Aorta (tissue), 5 donors: ENCODE results near the gene PRRX2. TPM values are rescaled to one million over a fixed set of nuclear protein-coding genes. Genes with fewer than 3 reads are reported as not detected.
A peak's percentile ranks its signal among the peaks of the same experiment; 100 is the strongest.

Source experiments
- ATAC-seq: fragments of 200-7000 bp; cut with Tn5 transposase; one replicate; pipeline ENCODE4 v1.9.1; 2022; ENCODE audit warnings: moderate library complexity; ENCODE audit not compliant: low FRiP score
- DNase-seq, 2 donors: peaks; one replicate each; pipeline ENCODE4 v3.0.0-alpha.2; 2020
- H3K27ac ChIP-seq, 2 donors: one replicate each; pipeline ENCODE4 v1.5.1; 2013; ENCODE audit warnings: low read length in 2 of 2, mild to moderate bottlenecking in 2 of 2, moderate library complexity in 2 of 2, control low read depth in 1 of 2, inconsistent platforms in 1 of 2, low read depth in 1 of 2
- H3K27me3 ChIP-seq, 2 donors: one replicate each; pipeline ENCODE4 v1.6.1; 2013; ENCODE audit warnings: control low read depth in 1 of 2, low read length in 1 of 2, mild to moderate bottlenecking in 1 of 2, moderate library complexity in 1 of 2; ENCODE audit not compliant: insufficient read depth in 2 of 2, control insufficient read depth in 1 of 2
- H3K36me3 ChIP-seq, 2 donors: one replicate each; pipeline ENCODE4 v1.6.1; 2013; ENCODE audit warnings: control low read depth in 1 of 2, low read length in 1 of 2, mild to moderate bottlenecking in 1 of 2; ENCODE audit not compliant: insufficient read depth in 2 of 2, control insufficient read depth in 1 of 2
- H3K4me1 ChIP-seq, 2 donors: one replicate each; pipeline ENCODE4 v1.6.1; 2013; ENCODE audit warnings: low read length in 2 of 2, control low read depth in 1 of 2, mild to moderate bottlenecking in 1 of 2, moderate library complexity in 1 of 2; ENCODE audit not compliant: insufficient read depth in 2 of 2, control insufficient read depth in 1 of 2
- H3K4me3 ChIP-seq, 2 donors: one replicate each; pipeline ENCODE4 v1.5.1; 2013; ENCODE audit warnings: low read length in 2 of 2, control low read depth in 1 of 2, mild to moderate bottlenecking in 1 of 2
- H3K9me3 ChIP-seq: one replicate; pipeline ENCODE4 v1.6.1; 2013; ENCODE audit warnings: mild to moderate bottlenecking, low read length; ENCODE audit not compliant: control insufficient read depth
- WGBS, 2 donors: extraction: QIAGEN DNeasy Blood & Tissue Kit; methylation state at CpG; one replicate each; pipeline ENCODE4 v1.1.7; 2013; 5-methylcytosine and 5-hydroxymethylcytosine counted together
- intact Hi-C, 2 donors: fragments of 100-400 bp; cut with DNase I; formaldehyde crosslinking; loops; one replicate each; pipeline versions ENCODE4 v1.14.2 to v1.15.0; 2022
- polyA plus RNA-seq, 2 donors: library from polyadenylated mRNA; stranded (reverse); fragments of 200-250 nt; gene quantifications; one replicate each; pipeline ENCODE4 v1.2.3, GENCODE V29; 2013
- total RNA-seq, 2 donors: library from RNA; stranded (reverse); fragmentation: NEBNext Ultra II Directional; extraction: Animal tissue kit (Norgen Biotek cat#: 25700); gene quantifications; one replicate each; pipeline ENCODE4 v1.2.1, GENCODE V29; 2021
- donor health status: healthy with polysubstance abuse.
- donor health status: Bipolar disorder and iron deficiency.
- donor health status: DM: no; HTN: no; CAD: no.
- donor health status: DM: no; HTN: no; CAD: no.
- donor health status: DM: yes; HTN: yes; CAD: no.

Gene PRRX2
- total and polyA plus RNA-seq, 4 donors, result 27.7 to 68.8 (median 52.2) TPM

DNA sequence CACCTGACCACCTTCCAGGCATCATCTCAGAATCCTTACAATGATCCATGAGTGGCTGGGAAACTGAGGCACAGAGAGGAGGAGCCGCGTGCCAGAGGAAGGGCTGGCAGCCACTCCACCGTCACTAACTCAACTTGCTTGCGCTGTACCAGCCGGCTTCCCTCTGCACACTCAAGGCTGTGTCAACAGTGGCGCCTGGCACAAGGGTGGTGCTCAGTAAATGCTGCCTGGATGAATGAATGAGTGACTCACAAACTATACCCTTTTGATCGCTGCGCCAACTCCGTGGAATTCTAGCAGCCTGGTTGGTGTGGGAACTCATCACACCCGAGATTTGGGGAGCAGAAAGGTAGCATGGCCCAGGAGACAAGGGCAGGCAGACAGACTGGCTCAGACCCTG lies 21.9 kb downstream of the PRRX2 start:
- H3K27me3 ChIP-seq, result no peaks in the 10 kb centered on the region
- no peaks in the 10 kb centered on the region for H3K4me1 ChIP-seq
- 57 to 62% methylated on average over 10 of the region's 10 CpGs for WGBS, 2 donors
- H3K27ac ChIP-seq, result no peak overlapping the region
- H3K4me3 ChIP-seq, result no peak overlapping the region
- no peaks in the 10 kb centered on the region for H3K36me3 ChIP-seq
- intact Hi-C loops, result no loop called here
- ATAC-seq (no peak), DNase-seq (no peak)
- H3K9me3 ChIP-seq, result no peaks in the 10 kb centered on the region

DNA sequence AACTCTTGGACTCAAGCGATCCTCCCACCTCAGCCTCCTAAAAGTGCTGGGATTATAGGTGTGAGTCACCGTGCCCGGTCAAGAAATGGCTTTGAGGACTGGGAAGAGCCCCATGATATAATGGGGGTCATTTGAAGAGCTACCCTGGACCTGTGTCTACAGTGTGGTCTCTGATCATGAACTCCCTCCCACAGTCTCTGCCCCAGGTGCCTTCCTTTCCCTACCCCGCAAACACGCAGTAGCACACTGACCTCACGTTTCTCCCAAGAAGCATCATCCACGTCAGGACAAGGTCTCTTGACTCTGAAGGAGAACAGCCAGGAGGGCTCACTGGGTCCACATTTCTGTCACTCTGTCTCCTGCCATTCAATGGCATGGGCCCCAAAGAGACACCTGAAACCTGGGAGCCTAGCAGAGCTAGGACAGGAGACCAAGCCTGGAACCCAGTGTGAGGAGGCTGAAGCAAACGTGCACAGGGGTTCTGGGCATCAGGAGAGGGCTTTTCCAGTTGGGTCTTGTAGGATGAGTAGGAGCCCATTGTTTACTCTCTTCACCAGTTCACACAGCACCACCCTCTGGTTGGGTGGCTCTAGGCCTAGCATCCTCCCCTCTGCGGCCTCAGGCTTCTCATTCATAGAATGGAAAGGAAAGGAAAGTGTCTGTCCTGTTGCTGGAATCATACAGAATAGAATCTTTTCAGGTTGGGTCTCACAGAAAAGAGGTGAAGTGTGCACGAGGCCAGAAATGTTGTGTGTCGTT lies 23.0 kb downstream of the PRRX2 start:
- Histone ChIP-seq H3K27ac (no peak overlapping the region), H3K36me3 (no peaks in the 10 kb centered on the region), H3K4me3 (no peak overlapping the region), H3K27me3 (no peaks in the 10 kb centered on the region), H3K9me3 (no peaks in the 10 kb centered on the region), H3K4me1 (no peaks in the 10 kb centered on the region)
- intact Hi-C loops, result no loop called here
- WGBS, 2 donors, result 87 to 92% methylated on average over 11 of the region's 11 CpGs
- no peak for ATAC-seq
- DNase-seq, result no peak

DNA sequence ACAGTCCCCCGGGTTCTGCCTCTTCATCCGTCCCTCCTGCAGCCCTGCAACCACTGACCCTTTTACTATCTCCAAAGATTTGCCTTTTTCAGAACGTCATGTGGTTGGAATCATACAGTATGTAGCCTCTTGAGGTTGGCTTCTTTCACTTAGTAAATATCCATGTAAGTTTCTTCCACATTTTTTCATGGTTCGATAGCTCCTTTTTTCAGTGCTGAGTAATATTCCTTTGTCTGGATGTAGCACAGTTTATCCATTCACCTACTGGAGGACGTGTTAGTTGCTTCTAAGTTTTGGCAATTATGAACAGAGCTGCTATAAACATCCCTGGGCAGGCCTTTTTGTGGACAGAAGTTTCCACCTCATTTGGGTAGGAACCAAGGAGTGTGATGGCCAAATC lies 27.1 kb downstream of the PRRX2 start:
- intact Hi-C loops, result loop anchor here in 1 of 2 donors (5.0 kb wide), 1 partner anchor 35 kb away; no protein-coding TSS in a partner anchor
- Histone ChIP-seq H3K4me3 (no peak overlapping the region), H3K9me3 (no peaks in the 10 kb centered on the region), H3K27me3 (no peaks in the 10 kb centered on the region), H3K27ac (peak overlapping the region; percentile 17 to 39), H3K4me1 (peaks cover 4 to 5% of the 10 kb centered on the region in 2 donors), H3K36me3 (no peaks in the 10 kb centered on the region)
- no peak for DNase-seq
- no peak for ATAC-seq
- WGBS, 2 donors, result 76 to 77% methylated on average over 5 of the region's 5 CpGs

GRCh38 chr9:129693741-129694140 lies 28.3 kb downstream of the PRRX2 start:
- peaks cover 4 to 5% of the 10 kb centered on the region in 2 donors for H3K4me1 ChIP-seq
- no peak for ATAC-seq
- H3K9me3 ChIP-seq, result no peaks in the 10 kb centered on the region
- H3K36me3 ChIP-seq, result no peaks in the 10 kb centered on the region
- 70 to 71% methylated on average over 8 of the region's 8 CpGs for WGBS, 2 donors
- DNase-seq, result no peak
- no peak overlapping the region for H3K4me3 ChIP-seq
- intact Hi-C loops, result loop anchor here (2.0 to 5.0 kb wide), 2 partner anchors 25 to 34 kb away; no protein-coding TSS in a partner anchor
- peak overlapping the region in 1 of 2 donors; percentile 41 for H3K27ac ChIP-seq
- H3K27me3 ChIP-seq, result no peaks in the 10 kb centered on the region

- Histone ChIP-seq H3K9me3 (no peaks in the 10 kb centered on the region), H3K4me3 (no peak overlapping the region), H3K4me1 (peaks cover 4 to 5% of the 10 kb centered on the region in 2 donors), H3K36me3 (no peaks in the 10 kb centered on the region), H3K27ac (peak overlapping the region; percentile 68 to 76), H3K27me3 (no peaks in the 10 kb centered on the region)
- ATAC-seq, result peak; percentile 1
- intact Hi-C loops, result loop anchor here (2.0 to 5.0 kb wide), 2 partner anchors 25 to 33 kb away; no protein-coding TSS in a partner anchor
- WGBS, 2 donors, result 13 to 17% methylated on average over 11 of the region's 11 CpGs
- DNase-seq, result peak; percentile 85 to 87
Observed at GRCh38 chr9:129694243-129694646, 28.8 kb downstream of the PRRX2 start.

GRCh38 chr9:129695870-129696269 lies 30.4 kb downstream of the PRRX2 start:
- ATAC-seq (no peak), DNase-seq (no peak)
- Histone ChIP-seq H3K4me3 (no peak overlapping the region), H3K4me1 (peaks cover 4 to 5% of the 10 kb centered on the region in 2 donors), H3K27me3 (no peaks in the 10 kb centered on the region), H3K36me3 (no peaks in the 10 kb centered on the region), H3K9me3 (no peaks in the 10 kb centered on the region), H3K27ac (peak overlapping the region; percentile 43 to 76)
- intact Hi-C loops, result loop anchor here (2.0 to 5.0 kb wide), 2 partner anchors 27 to 49 kb away; no protein-coding TSS in a partner anchor
- whole genome bisulfite sequencing, 2 donors, result 35 to 44% methylated on average over 3 of the region's 3 CpGs

DNA sequence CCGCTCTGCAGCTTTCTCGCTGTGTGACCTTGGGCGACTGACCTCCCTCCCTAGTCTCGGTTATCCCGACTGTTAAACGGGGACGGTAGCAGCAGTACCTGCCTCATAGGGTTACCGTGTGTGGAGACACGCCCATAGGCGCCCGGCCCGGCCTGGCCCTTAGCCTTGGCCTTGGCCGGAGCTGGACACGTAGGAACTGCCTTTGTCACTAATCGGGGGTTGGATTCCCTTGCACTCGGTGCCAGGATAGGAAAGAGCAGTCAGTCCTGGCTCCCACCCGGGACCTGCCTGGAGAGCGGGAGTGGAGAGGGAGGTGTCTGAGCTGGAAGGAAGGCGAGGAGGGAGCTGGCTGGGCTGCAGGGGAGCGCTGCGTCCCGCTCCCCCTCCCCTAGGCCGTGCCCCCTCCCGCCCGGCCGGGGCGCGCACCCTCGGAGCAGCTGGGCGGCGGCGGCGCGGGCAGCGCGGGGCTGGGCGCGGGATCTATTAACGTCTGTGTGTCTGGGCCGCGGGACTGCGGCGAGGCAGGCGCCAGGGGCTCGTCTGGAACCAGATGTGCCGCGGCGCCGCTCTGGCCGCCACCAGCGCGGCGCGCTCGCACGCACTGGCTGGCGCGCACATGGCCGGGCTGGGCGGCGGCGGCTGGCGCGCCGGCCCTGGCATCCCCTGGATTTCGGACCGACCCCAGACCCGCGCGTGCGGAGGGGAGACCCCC lies 31.7 kb downstream of the PRRX2 start:
- Histone ChIP-seq H3K4me1 (peaks cover 4 to 5% of the 10 kb centered on the region in 2 donors), H3K27me3 (no peaks in the 10 kb centered on the region), H3K27ac (peak overlapping the region; percentile 88 to 99), H3K36me3 (no peaks in the 10 kb centered on the region), H3K9me3 (no peaks in the 10 kb centered on the region), H3K4me3 (peak overlapping the region; percentile 5 to 16)
- DNase-seq (peak; percentile 88 to 93), ATAC-seq (peak; percentile 61)
- 1 to 2% methylated on average over 49 to 71 of the region's 71 CpGs for WGBS, 2 donors
- intact Hi-C loops, result loop anchor here (1.0 to 5.0 kb wide), 2 partner anchors 19 to 50 kb away; no protein-coding TSS in a partner anchor

DNA sequence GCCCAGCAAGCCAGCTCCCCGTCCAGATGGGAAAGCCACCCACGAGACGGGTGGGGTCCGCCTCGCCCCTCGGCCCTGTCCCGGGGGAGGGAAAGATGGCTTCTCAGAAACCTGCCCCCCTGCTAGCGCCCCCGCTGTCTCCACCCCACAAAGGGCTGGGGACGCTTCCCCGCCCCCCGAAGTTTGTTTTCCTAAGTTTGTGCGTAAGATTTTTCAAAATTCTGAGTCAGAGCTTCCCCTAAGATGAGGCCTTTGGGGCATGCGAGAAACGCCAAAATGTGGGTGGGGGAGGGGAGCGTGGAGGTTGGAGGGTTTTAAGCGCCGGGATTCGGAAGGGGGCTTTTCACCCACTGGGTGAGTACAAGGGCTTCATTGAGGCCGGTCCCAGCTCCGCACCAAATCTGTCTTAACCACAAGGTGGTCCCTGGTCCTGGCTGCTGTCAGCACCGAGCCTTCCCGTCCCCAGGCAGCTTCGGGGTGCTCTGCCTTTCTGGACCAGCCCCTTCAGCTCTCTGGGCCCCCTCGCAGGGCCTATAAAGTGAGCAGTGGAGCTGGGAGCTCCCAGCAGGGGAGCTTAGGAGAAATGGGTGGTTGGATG lies 32.3 kb downstream of the PRRX2 start:
- 0 to 2% methylated on average over 24 to 25 of the region's 25 CpGs for WGBS, 2 donors
- ATAC-seq (peak; percentile 66), DNase-seq (peak; percentile 88 to 93)
- no peaks in the 10 kb centered on the region for H3K9me3 ChIP-seq
- H3K36me3 ChIP-seq, result no peaks in the 10 kb centered on the region
- peaks cover 4 to 5% of the 10 kb centered on the region in 2 donors for H3K4me1 ChIP-seq
- intact Hi-C loops, result loop anchor here (1.0 to 5.0 kb wide), 2 partner anchors 19 to 50 kb away; no protein-coding TSS in a partner anchor
- no peaks in the 10 kb centered on the region for H3K27me3 ChIP-seq
- H3K27ac ChIP-seq, result peak overlapping the region; percentile 88 to 99
- H3K4me3 ChIP-seq, result peak overlapping the region; percentile 5 to 16
